ACC112 (cell line): Measurements from ENCODE around the gene GDPGP1.
"Not testable (repeated sequence)": the region's sequence is repeated elsewhere in the genome, so short reads cannot be mapped to it uniquely, and the experiment has no call there.

Experiments used
- H2AFZ ChIP-seq: fragments of 200-600 bp; sonication (generic); one replicate; pipeline ENCODE4 v1.6.0; 2017; ENCODE audit warnings: antibody characterized with exemption, low read length; ENCODE audit not compliant: unreplicated experiment
- H3K27ac ChIP-seq: fragments of 200-600 bp; sonication (generic); 2 replicates; pipeline ENCODE4 v1.5.1; 2014; ENCODE audit warnings: low read depth, mild to moderate bottlenecking, antibody characterized with exemption, low read length, moderate library complexity
- H3K27me3 ChIP-seq: fragments of 200-600 bp; sonication (generic); 2 replicates; pipeline ENCODE4 v1.6.1; 2014; ENCODE audit warnings: mild to moderate bottlenecking, antibody characterized with exemption, low read length, moderate library complexity, mixed read lengths; ENCODE audit not compliant: insufficient read depth
- H3K36me3 ChIP-seq: fragments of 200-600 bp; sonication (generic); 2 replicates; pipeline ENCODE4 v1.6.1; 2016; ENCODE audit warnings: mild to moderate bottlenecking, antibody characterized with exemption, low read length, moderate library complexity, mixed read lengths; ENCODE audit not compliant: insufficient read depth
- H3K4me1 ChIP-seq: fragments of 200-600 bp; sonication (generic); one replicate; pipeline ENCODE4 v1.6.1; 2016; ENCODE audit warnings: low read length, mixed read lengths; ENCODE audit not compliant: insufficient read depth, unreplicated experiment, control insufficient read depth
- H3K4me3 ChIP-seq: fragments of 200-600 bp; sonication (generic); 2 replicates; pipeline ENCODE4 v1.5.1; 2014; ENCODE audit warnings: mild to moderate bottlenecking, low read depth, low read length
- H3K79me2 ChIP-seq: fragments of 200-600 bp; sonication (generic); one replicate; pipeline ENCODE4 v1.6.0; 2016; ENCODE audit warnings: low read length; ENCODE audit not compliant: control insufficient read depth, unreplicated experiment, insufficient read depth

GDPGP1 gene

GRCh38 chr15:90234096-90234988 is at the start of gene GDPGP1:
GDPGP1 (plus strand) TSS chr15:90234209; CDS start chr15:90240909, 6,700 bp downstream.
- H3K36me3 ChIP-seq: peaks cover 3% of the 10 kb centered on the region; the same call in 1 of the 2 replicates

GRCh38 chr15:90184786-90185704 is 49.0 kb upstream of the GDPGP1 start:
- Histone ChIP-seq H3K4me1 (peaks cover 10% of the 10 kb centered on the region), H3K27me3 (no peaks in the 10 kb centered on the region), H3K36me3 (no peaks in the 10 kb centered on the region), H3K4me3 (peak overlapping the region; percentile 85), H3K27ac (0 out of 2 replicates have a peak overlapping the region, but pooled peaks have one; percentile 36), H3K79me2 (no peaks in the 10 kb centered on the region), H2AFZ (peak overlapping the region; percentile 96)

More at GRCh38 chr15:90234096-90234988, at the start of gene GDPGP1:
- peak within 1 kb of the TSS; percentile 68 for H3K27ac ChIP-seq
- H3K27me3 ChIP-seq: no peaks in the 10 kb centered on the region
- H2AFZ ChIP-seq: peak within 1 kb of the TSS; percentile 26
- H3K79me2 ChIP-seq: peaks cover 16% of the 10 kb centered on the region
- H3K4me1 ChIP-seq: peaks cover 5% of the 10 kb centered on the region
- H3K4me3 ChIP-seq: peak within 1 kb of the TSS; percentile 77

- no peaks in the 10 kb centered on the region for H3K36me3 ChIP-seq
- H2AFZ ChIP-seq: no peak overlapping the region
- no peaks in the 10 kb centered on the region for H3K27me3 ChIP-seq
- no peak overlapping the region for H3K27ac ChIP-seq
- H3K4me1 ChIP-seq: peaks cover 20% of the 10 kb centered on the region
- no peak overlapping the region for H3K4me3 ChIP-seq
- H3K79me2 ChIP-seq: no peaks in the 10 kb centered on the region
Measured at GRCh38 chr15:90187257-90187868, 46.6 kb upstream of the GDPGP1 start.

GRCh38 chr15:90188065-90188464 is 45.9 kb upstream of the GDPGP1 start:
- H3K4me1 ChIP-seq: peaks cover 20% of the 10 kb centered on the region
- H2AFZ ChIP-seq, H3K36me3 ChIP-seq, H3K27ac ChIP-seq, H3K79me2 ChIP-seq, H3K4me3 ChIP-seq, H3K27me3 ChIP-seq: not testable (repeated sequence)

GRCh38 chr15:90188914-90189748 is 44.9 kb upstream of the GDPGP1 start:
- H3K79me2 ChIP-seq: no peaks in the 10 kb centered on the region
- no peaks in the 10 kb centered on the region for H3K27me3 ChIP-seq
- H3K4me3 ChIP-seq: no peak overlapping the region
- H2AFZ ChIP-seq: no peak overlapping the region
- no peak overlapping the region for H3K27ac ChIP-seq
- no peaks in the 10 kb centered on the region for H3K36me3 ChIP-seq
- H3K4me1 ChIP-seq: peaks cover 13% of the 10 kb centered on the region

GRCh38 chr15:90189781-90190467 is 44.1 kb upstream of the GDPGP1 start:
- H3K4me3 ChIP-seq: no peak overlapping the region
- H3K27me3 ChIP-seq: no peaks in the 10 kb centered on the region
- H3K4me1 ChIP-seq: peaks cover 10% of the 10 kb centered on the region
- no peak overlapping the region for H3K27ac ChIP-seq
- H3K79me2 ChIP-seq: no peaks in the 10 kb centered on the region
- H2AFZ ChIP-seq: no peak overlapping the region
- no peaks in the 10 kb centered on the region for H3K36me3 ChIP-seq

- Histone ChIP-seq H3K79me2 (no peaks in the 10 kb centered on the region), H3K4me3 (no peak overlapping the region), H3K4me1 (peaks cover 10% of the 10 kb centered on the region), H3K27me3 (no peaks in the 10 kb centered on the region), H2AFZ (no peak overlapping the region), H3K36me3 (no peaks in the 10 kb centered on the region), H3K27ac (no peak overlapping the region)
Measured at GRCh38 chr15:90190606-90191343, 43.2 kb upstream of the GDPGP1 start.

- no peaks in the 10 kb centered on the region for H3K27me3 ChIP-seq
- no peaks in the 10 kb centered on the region for H3K79me2 ChIP-seq
- peaks cover 10% of the 10 kb centered on the region for H3K4me1 ChIP-seq
- no peak overlapping the region for H3K4me3 ChIP-seq
- H3K27ac ChIP-seq: no peak overlapping the region
- H2AFZ ChIP-seq: no peak overlapping the region
- H3K36me3 ChIP-seq: no peaks in the 10 kb centered on the region
Measured at GRCh38 chr15:90191344-90191687, 42.7 kb upstream of the GDPGP1 start.
